SH-SY5Y (cell line): ENCODE results near the gene ZNF326.

Experiments
- GATA2 ChIP-seq: IDR thresholded peaks from 2 replicates; pipeline ENCODE4 v1.6.1; 2011; ENCODE audit warnings: mild to moderate bottlenecking, low read depth, low read length
- GATA3 ChIP-seq: IDR thresholded peaks from 2 replicates; pipeline ENCODE4 v1.6.1; 2011; ENCODE audit warnings: low read depth, mild to moderate bottlenecking, low read length, moderate library complexity

DNA sequence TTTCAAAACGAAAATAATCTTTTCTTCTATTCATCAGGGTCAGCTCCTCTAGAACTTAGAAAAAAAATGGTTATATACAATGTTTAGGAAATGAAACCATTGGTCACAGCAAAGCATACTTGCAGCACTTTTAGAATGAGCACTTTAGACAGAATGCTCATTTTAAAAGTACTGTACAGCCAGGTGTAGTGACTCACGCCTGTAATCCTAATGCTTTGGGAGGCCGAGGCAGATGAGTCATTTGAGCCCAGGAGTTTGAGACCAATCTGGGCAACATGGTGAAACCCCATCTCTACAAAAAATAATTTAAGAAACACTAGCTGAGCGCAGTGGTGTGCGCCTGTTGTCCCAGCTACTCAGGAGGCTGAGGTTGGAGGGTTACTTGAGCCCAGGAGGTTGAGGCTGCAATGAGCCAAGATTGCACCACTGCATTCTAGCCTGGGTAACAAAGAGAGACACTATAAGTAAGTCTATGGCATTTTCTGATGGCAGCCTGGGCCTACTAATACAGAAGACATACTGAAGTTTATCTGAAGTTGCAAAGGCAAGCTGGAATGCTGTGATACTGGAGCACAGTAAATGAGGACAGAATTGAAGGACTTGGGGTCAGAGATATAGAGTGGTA lies 48.9 kb upstream of the ZNF326 start:
- TF ChIP-seq GATA3 = no peak
- TF ChIP-seq GATA2 = no peak
